ENCODE measurements around the gene ABCA9.

ABCA9 gene

DNA sequence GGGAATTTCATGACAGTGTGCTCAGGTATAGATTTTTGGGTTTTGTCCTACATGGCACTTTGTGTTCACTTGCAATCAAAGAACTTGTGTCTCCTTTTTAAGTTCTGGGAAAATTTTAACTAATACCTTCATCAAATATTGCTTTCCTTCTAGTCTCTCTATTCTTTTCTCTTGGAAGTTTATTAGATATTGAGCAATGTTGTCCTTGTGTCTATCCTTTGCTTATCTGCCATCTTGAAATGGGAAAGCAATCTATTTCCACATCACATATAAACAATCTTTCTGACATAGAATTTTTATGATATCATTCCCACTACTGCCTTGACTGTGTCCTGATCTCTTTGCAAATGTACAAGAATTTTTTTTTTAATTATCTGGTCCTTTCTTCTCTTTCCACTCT, 4.4 kb upstream of the ABCA9 start:
- DNase-seq = no peak

DNA sequence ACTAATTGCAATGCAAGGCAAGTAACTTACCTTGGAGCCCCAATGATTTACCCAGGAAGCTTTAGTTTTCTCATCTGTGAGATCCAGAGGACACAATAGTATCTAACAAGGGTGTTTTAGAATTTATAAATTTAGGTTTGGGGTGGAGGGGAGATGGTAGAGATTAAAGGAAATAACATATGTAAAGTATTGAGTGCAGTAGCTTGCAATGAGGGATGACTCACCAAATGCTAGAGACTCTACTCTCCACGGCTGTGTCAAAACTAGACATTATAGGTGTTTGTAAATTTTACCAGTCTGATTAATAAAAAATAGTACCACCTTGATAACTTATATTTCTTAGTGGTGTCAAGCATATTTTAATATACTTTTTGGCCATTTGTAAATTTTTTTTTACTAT, 3.7 kb upstream of the ABCA9 start:
- no peak for DNase-seq

DNA sequence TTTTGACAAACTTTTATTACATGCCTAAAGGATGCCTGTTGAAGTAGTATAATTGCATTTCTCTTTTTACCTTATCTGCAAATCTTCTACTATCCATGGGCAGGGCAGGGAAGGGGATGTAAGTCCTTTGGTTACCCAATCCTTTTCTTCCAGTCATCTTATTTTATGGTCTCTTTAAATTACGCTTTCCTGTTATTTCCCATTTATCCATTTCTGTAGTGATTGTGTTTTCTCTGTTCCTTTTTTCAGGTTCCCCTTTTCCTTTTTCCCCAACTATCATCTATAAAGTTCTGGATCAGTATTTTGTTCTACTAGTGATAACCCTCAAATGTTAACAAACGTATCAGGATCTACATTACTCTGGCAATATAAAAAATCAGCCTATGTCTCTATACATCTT, 3.3 kb upstream of the ABCA9 start:
- no peak for DNase-seq

DNA sequence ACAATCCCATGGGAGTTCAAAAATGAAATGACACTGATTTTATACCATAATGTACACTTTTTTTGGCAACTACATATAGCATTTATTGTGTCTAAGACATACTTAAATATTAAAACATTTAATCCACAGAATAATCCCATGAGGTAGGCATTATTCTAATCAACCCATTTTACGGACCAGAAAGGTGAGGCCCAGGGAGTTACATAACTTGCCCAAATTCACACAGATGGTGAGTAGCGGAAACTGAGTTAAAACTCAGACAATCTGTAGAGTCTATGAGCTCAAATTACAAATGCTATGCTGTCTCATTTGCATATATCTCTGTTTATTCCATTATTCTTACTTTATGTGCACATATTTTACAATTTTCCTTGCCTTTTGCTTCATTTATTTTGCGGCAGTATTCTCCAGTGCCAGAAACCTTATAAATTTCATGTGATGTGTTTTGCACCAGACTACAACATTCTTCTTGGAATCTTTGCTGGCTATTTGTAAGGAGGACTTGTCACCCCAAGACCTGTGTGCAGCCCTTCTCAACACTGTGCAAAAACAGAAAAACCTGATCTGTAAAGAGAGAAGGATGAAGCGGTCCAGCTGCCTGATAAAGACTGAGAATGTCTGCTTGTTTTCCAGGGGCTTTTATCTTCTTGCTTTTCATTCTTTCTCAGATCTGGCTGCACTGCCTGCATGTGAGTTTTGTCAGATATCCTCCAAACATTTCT, 2.3 kb upstream of the ABCA9 start:
- DNase-seq = no peak

DNA sequence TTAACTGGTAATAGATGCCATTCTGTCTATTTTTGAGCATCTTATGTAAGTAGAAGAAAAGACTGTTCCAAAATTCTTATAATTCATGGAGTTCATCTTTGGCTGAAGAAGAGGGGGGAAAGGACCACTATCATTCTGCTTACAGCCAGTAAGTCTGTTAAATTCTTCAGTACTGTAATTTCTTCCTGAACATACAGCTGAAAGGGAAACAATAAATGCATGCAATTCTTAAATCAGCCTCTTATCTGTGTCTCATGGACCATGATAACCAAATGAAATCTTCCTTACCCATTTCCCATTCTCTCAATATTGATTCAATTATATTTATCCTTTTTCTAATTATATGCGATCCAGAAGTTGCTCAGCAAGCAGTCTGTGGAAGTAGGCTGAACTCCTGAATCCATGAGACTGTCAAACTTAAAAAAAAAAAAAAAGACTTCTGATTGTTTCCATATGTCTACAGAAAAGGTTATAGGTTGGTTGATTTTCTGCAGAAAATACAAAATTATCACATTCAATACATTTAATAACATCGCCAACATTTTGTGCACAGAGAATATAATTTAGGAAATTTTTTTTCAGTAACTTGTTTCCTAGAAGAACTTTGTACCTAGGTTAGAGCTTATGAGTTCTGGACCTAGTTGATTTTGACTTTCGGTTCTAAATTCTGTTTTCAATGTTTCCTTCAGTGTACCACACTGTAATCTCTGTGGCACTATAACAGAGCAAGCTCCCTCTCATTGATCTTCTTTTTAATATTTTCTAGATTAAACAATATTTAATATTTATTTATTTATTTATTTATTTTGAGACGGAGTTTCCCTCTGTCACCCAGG, 1.2 kb upstream of the ABCA9 start:
- DNase-seq = no peak

DNA sequence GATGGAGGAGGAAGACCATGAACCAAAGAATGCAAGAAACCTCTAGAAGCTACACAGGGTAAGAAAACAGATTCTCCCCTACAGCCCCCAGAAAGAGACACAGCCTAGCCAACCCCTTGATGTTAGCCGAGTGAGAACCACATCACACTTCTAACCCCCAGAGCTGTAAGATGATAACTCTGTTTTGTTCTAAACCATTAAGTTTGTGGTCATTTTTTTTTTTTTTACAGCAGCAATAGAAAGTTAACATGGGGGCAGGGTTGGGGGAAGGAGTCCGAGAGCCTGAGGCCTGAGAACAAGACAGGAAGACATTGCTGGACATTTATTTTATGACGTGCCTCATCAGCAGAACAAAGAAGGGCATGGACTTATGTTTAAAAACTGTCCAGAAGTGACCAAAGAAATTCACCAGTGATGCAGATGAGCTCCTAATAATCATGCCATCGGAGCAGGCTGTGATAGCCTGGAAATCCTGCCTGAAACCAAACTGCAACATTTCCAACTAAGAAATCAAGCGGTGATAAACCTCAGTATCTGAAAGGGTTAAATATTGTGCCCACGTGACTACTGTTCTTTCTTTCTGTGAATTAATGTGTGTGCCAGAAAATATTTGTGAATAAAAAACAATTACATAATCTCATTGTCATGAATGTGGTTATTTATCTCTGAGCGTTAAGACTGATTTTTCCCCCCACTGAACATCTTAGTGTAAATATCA, 1.1 kb downstream of the ABCA9 start:
- no peak for DNase-seq

DNA sequence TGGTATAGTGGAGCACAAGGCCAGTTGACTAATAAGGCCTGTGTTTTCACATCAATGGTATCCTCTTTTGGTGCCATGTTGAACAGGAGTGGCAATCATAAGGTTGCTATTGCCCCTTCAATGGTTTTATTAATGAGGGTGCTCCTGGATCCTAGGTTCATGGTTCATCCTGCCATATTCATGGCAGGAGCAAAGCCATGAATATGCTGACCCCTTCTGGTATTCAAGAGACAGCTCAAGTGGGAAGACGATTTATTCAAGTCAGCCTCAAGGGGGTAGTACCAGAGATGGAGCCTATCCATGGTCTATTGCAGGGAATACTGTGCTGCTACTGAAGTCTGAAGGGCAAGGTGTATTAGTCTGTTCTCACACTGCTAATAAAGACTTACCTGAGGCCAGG, 2.6 kb downstream of the ABCA9 start:
- DNase-seq = no peak

DNA sequence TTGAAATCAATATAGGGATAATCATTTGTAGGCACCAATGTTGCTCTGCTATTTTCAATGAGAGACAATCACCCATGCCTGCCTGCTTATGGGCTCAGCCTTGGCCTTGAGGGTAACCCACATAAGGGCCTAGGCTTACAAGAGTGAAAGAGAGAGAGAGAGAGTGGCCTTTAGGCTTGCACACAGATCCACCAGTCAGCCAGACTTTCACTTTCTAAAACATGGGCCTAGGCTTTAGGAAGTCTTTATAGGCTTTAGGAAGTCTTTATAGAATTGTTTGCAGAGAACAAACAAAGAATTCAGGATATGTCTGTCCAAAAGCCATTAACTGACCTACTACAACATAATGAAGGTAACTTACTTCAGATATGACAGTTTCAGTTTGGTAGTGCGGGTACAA, 3.4 kb downstream of the ABCA9 start:
- DNase-seq = no peak

DNA sequence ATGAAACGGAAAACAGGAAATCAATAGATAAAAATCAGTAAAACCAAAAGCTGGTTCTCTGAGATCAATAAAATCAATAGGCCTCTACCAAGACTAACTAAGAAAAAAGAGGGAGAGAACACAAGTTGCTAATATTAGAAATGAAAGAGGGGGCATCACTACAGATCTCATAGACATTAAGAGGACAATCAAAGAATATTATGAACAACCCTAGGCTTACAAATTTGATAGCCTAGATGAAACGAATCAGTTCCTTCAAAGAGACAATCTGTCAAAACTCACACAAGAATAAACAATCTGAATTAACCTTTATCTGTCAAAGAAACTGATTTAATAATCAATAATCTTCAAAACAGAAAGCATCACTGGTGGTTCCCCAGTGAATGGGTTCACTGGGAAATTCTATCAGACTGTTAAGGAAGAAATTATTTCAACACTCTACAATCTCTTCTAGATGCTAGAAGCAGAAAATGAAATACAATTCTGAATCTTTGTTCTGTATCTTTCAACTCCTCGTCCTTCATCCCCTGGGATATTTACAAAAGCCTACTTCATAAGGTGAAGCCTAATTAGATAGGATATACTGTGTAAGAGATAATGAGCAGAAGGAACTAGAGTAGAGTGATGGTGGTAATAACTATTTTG, 4.4 kb downstream of the ABCA9 start:
- DNase-seq = no peak

DNA sequence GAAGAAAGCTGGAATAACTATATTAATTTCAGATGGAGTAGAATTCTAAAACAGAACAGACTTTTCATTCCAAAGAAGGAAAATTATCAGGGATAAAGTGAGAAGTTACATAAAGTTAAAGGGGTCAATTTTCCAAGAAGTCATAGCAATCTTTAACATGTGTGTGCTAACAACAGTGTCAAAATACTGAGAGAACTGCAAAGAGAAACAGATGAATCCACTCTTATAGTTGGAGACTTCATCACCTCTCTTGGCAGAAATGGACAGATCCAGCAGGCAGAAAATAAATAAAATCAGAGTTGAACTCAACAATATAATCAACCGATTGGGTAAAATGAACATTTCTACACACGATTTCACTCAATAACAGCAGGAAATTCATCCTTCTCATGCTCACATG, 5.4 kb downstream of the ABCA9 start:
- no peak for DNase-seq

DNA sequence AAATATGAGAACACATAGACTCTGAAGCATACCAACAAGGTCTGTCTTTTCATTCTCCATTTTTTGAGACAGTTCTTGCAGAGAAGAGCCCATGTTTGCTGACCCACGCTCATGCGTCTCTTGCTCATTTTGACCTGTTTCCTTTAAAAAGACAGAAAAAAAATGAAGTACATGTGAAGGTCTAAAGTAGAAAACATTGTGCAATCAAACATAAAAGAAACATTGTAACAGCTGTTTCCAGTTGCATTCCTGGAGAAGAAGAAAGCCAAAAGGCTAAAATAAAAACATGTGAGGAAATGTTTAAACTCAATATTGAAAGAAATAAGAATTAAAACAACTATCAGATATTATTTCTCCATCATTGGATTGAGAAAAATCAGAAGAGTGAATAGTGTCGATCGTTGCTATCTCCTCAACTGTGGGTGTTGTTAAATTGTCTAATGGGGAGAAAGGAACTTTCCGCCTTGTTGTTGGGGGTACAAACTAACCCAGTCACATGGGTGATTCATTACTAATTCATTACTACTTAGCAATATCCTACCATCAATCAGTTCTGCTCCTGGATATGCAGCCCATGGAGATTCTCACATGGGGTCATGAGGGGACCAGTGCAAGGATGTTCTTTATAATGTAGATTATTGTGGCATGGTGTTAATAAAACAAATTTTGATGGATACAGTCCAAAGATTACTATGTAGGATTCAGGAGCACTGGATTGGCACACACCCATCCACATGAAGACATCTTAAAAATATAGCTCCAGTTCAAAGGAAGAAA, 9.5 kb downstream of the ABCA9 start:
- DNase-seq = peak; percentile 42

DNA sequence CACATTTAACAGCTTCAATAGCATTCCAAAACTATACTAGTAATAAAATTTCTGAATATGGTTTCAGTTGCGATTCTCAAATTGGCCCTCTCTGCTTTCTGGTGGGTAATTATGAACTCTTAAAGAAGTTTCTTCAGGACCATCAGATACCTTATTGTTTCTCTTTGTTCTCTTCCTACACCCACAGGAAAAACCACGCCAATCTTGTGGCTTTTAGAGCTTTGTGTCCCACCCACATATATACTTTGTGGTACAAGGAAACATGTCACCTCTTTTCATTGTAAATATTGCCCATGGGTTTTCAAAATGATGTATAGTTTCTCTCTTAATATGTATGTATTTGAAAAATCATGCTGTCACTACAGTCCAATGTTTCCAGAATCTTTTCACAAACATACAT, 12.1 kb downstream of the ABCA9 start:
- DNase-seq = no peak

DNA sequence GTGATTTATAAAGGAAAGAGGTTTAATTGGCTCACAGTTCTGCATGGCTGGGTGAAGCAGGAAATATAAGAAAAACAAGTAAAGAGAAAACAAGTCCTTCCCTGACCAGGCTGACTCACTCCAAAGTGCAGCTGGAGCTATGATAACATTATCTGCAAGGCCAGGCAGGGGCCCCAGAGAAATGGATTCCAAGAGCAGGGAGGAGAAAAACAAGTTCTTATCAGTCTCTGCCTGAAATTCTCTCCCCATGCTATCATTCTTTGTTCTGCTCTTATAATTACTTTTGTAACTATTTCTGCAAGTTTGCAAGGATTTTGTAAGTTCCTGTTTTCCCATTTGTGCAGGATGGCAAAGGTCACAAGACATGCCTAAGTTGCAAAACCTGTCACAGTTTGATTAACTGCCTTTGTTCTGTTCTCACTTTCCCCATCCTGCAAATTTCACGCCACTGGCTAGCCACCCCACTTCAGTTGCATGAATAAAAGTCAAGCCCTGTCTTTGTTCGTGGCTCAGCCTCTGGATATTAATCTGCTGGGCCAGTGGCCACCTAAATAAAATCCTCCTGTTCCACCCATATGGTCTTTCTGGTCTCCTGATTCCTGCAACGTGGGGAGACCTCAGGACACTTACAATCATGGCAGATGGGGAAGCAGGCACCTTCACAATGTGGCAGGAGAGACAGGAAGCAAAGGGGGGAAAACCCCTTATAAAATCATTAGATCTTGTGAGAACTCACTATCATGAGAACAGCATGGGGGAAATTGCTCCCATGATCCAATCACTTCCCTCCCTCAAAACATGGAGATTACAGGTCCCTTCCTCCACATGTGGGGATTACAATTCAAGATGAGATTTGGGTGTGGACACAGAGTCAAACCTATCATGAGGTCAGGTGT, 13.1 kb downstream of the ABCA9 start:
- peak; percentile 69 for DNase-seq

DNA sequence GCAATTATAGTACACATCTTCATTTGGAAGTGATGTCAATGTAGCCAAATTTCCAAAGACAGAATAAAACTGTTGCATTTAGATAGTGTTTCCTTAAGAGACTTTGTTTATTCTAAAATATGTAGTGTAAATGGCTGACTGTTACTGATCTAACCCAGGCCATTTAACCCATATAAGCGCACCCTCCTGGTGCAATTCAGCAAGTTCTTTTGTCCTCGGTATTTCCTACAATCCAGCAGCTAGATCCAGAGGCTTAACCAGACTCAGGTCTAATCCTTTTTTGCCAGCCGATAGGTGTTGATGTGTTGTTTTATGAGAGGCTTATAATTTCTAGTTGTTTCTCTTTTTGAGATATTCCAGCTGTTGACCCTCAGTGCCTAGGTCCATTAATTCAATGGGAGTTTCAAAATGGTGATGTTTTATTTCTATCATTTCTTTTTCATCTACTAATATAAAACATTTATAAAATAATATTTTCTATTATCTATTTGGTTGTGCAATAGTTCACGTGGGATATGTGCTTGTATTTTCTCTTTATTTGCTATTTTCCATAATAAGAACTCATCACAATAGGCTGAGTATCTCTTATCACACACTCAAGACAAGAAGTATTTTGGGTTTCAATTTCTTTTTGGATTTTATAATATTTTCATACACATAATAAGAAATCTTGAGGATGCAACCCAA, 14.5 kb downstream of the ABCA9 start:
- DNase-seq = no peak

DNA sequence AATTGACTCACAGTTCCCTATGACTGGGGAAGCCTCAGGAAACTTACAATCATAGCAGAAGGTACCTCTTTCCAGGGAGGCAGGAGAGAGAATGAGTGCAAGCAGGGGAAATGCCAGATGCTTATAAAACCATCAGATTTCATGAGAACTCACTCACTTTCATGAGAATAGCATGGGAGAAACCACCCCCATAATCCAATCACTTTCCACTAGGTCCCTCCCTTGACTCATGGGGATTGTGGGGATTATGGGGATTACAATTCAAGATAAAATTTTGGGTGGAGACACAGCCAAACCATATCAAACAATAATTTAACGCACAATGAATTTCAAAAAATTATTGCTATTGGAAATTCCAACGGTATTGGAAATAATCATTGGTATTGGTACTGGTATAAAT, 15.1 kb downstream of the ABCA9 start:
- DNase-seq = no peak

DNA sequence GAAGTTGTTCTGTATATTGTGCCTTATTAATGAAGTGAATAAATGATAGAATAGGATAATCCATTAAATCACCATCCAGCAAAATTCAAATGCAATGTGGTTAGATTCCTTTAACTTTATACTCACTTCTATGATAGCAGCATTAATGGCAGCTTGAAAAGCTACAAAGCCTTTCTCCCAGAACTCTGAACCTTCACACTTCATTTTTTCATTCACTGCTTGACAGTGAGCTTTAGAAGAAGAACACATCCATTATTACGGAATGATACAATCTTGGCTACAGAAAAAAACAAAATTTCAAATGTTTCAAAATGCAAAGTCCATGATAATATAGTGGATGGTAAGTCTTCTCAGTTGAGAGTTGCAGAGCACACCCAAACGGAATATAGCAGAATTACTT, 16.4 kb downstream of the ABCA9 start:
- no peak for DNase-seq

DNA sequence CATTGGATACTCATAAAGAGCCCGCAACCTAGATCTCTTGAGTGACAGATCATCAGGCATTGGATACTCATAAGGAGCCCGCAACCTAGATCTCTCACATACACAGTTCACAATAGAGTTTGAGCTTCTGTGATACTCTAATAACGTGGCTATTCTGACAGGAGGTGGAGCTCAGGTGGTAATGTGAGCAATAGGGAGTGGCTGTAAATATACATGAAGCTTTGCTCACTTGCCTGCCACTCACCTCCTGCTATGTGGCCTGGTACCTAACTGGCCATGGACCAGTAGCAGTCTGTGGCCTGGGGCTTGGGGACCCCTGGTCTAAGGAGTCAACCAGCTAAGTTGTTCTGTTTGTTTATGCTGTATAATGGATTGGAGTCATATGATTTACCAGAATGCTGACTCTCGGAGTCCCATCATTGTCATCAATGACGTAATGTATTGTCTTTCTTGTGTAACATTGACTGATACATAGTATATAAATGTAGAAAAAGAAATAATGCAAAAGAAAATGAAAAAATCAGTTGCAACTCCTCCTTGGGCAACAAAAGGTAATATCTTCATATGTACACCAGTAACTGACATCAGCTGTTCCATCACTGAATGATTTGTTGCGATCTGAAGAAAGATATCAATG, 17.5 kb downstream of the ABCA9 start:
- DNase-seq = no peak

DNA sequence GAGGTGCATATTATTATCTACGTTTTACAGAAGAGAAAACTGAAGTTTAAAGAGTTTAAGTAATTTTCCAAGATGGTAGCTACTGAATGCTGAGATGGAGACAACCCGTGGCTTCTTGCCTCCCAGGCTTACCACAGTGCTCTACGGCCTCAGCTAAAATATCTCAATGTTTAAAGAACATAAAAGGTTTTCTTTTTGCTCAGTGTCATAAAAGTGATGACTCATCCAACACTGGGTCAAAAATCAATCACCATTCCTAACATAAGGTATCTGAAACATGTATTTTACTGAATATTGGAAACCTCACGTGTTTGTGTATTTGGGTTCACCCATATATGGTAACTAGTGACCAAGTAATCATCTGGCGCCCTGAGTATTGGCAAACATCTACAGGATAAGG, 18.4 kb downstream of the ABCA9 start:
- no peak for DNase-seq

DNA sequence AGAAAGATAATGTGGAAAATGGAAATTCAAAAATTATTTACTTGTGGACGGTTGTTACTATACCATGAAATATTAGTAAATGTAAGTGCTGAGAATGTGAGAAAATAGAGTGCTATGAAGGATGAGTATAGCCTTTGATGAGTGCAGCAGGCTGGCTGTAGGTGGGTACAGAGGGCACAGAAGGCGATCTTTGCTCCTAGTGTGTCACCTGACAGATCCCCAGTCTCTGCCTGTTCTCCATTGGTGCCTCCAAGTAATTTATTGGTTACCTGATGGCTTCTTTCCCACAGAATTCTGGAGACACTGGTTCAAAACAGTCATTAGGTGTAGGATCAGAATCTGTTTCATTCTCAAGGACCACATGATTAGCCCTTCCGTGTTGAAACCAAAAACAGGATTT, 28.9 kb downstream of the ABCA9 start:
- DNase-seq = no peak

DNA sequence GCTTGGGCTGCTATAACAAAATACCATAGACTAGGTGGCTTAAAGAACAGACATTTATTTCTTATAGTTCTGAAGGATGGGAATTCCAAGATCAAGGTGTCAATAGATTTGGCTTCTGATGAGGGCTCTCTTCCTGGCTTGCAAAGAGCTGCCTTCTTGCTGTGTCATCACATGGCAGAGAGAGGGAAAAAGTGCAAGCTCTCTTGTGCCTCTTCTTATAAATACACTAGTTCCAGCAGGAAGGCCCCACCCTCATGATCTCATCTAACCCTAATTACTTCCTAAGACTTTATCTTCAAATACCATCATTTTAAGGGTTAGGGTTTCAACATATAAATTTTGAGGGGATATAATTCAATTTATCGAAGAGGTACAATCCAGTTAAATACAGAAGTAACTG, 30.6 kb downstream of the ABCA9 start:
- DNase-seq = no peak

All from fibroblast of skin of scalp (primary cell).